ENCODE data around the gene CFAP61. TPM values are rescaled to one million over a fixed set of nuclear protein-coding genes. Genes with fewer than 3 reads are reported as not detected.
"Not testable (repeated sequence)": the region's sequence is repeated elsewhere in the genome, so short reads cannot be mapped to it uniquely, and the experiment has no call there.

CFAP61 gene, protein sequence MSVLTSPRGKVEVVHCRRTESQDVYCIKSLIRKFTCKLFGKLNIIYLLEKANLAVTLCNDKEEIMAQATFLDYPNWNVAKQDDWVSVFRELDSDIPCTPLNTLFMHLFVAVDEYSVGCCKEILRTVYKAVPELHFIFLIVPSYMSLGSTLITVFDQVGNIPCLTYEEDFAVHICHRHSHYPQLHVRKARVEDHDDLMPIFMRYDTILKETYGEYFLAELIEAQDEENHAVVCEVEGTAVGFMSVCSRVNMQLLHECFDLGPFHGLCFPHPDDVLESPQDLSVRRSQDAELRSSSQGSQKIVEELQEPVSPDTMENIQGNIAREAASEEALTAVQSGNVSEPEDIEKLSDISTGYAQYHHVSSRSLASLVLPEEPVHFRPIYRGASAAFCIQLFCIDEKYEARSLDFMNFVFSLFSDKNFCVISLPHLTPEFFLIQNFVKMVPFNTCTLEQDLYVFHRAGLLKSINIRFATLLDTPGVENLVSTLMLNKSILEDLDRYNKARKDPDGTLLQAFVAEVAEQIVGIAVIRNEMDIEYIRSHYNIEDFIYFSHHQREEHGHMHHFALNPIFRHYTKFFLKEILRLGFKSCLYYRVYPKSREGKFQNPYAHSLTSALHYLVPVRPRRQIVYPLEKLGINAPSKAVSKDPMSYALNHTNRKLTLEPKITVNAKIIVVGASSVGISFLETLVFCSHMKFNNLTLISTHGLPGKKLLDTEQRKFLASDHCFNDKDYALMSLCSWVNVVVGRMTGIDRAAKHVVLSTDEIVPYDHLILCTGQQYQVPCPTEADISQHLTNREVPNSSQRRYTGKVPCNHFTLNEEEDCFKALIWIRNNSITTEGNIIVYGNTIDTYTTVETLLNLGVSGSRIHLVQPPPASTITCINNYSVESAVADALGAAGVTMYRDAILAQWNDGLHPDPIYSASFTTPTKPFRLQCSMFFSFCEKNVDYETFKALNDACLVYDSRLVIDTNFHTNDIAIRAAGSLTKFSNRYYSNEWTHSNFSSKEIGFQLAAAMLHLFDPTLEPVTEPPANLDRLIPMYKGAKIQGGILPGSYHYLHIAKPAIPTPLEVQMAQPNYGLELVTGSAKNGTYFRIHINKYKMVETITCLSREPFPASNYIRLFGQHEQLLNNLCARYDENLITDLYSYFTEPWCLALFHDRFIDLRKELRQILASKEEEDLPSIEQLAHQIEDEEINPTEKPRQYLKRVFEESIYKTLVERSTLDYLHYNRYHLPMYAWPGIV
- total RNA-seq = 73.4 TPM
- long read RNA-seq, partial matches to known transcripts = 19 of 33 reads
- long read RNA-seq, other reads (novel, unspliced or antisense) = 13 of 33 reads

DNA sequence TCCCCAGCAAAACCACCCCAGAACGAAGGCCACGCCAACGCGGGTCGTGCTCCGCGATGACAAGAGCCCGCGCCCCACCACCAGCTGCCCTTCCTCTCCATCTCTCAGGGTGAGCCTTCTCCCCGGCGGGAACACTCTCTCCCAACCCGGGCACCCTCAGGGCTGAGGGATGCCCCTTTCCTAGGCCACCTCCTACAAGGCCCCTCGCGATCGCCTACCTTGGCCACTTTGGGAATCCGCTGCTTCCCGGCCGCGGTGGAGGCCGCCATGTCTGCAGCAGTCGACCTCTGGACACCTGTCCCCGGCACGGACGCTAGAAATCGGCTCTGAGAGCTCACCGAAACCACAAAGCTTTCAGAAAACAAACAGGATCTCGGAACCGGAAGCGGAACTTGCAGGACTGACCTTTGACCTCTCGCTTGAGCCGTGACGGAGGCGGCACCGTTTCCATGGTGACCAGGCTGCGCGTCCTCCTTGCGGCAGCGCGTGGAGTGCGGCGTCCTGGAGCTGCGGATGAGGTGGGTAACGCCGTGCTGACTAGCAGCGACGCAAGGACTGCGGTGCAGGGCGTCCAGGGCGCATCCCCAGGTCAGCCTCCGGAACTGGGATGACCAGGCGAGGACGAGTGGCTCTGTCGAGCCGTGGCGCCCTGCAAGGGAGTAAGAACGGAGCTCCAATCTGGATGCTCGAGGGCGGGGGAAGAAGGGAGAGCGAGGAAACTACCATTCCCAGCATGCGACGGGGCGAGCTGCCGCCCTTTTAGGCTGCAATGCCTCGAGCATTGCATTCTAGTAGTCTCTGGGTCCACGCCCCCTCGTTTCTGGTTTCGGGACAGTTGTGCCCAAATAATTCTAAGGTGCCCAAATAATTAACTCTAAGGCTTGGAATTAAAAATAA lies at the start of gene CFAP61, which contains the start of gene CRNKL1:
CFAP61 (plus strand) TSS at position 459 of the 897 bp plus-strand sequence. CDS start 4,122 bp downstream, outside the sequence.
CRNKL1 (minus strand) TSS at position 393 of the 897 bp plus-strand sequence; CDS start at position 269, 124 bp downstream.
- intact Hi-C loops (cut with DNase I) = no loop called here
- peak; percentile 97 for DNase-seq (ENCODE audit: low spot score)

DNA sequence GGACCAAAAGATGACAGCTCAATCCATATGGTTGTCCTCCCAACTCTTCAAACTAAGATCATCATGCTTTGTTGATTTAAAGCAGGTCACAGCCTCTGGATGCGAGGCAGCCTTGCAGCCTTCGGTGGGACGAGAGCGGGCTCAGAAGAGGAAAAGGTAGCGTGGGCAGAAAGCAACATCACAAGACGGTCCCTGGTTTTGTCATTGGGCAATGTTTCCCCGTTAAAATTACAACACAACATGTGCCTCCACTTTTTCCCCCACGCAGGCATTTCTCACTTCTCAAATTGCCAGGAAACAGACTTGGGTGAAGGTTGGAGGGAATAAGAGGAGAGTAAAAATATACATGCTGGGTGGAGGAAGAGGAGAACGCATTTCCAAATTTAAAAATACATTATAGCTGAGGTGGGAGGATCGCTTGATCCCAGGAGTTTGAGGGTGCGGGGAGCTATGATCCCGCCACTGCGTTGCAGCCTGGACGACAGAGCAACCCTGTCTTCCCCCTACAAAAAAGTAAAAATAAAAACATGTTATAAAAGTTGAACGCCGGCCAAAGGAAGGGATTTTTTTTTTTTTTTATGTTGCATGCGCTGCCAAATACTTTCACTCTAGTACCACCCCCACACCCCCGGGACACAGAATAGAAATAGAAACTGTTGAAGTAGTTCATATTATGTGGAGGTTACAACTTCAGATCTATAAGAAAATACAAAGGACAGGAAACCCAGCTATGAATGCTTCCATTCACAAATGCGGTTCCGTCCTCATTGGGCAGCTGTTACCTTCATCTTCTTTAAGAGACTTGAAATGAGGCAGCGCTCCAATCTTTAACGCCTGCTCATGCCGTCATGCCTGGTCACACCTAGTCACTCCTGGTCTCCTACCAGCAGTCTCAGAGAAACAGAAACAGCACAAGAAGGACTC lies 49.0 kb upstream of the CFAP61 start:
- intact Hi-C loops (cut with DNase I) = loop anchor here (5.0 kb wide), 1 partner anchor 216 kb away; no protein-coding TSS in a partner anchor
- DNase-seq (ENCODE audit: low spot score) = no peak

DNA sequence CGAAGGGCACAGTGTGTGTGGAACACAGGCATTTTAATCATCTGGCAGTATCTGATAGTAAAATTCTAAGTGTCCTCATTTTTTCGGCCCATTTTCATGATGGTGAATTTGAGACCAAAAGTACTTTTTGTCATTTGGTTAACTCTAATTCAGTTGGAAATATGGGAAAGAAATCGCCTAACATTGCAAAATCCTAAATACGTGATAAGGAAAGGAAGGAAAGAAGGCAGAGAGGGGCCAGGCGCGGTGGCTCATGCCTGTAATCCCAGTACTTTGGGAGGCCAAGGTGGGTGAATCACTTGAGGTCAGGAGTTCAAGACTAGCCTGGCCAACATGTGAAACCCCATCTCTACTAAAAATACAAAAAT lies 48.4 kb upstream of the CFAP61 start:
- not testable (repeated sequence) for DNase-seq (ENCODE audit: low spot score)
- intact Hi-C loops (cut with DNase I) = loop anchor here (5.0 kb wide), 1 partner anchor 217 kb away; no protein-coding TSS in a partner anchor

DNA sequence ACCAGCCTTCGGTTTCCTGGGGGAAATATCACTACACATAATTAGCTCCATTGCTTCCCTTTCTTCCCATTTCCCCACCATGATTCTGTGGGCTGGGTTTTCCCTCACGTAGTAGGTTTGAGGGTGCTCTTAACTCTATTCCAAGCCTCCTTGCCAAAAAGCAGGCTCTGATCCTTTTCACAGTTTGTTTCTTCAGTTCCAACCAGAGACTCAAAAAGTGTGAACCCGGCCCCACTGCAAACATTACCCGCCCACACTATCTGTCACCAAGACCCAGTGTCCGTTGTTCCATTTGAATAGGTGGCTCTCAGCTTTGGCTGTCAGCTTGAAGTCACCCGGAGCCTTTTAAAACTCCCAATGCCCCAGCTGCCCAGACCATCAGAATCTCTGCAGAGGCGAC lies 47.0 kb upstream of the CFAP61 start:
- intact Hi-C loops (cut with DNase I) = no loop called here
- no peak for DNase-seq (ENCODE audit: low spot score)

DNA sequence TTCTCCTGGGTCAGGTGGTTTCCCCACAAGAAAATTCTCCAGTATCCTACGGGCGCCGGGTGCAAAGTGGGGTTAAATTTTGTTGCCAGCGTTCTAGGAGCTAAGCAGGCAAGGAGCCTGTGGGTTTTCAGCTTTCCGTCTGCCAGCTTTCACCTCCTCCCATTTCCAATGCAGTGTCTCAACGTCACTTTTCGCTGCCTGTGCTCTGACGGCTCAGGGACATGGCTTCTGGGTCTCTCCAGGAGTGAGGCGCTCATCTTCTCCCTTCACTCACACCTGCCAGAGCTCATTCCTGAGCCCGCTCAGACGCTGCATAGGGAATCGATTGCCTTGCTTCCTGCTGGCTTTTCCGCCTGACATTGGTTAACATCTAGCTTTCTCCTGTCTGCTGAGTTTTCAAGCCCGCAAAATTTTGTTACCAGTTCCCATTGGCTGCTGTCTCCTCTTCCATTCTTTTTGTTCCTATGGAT lies 42.5 kb upstream of the CFAP61 start:
- intact Hi-C loops (cut with DNase I) = no loop called here
- DNase-seq (ENCODE audit: low spot score) = no peak

DNA sequence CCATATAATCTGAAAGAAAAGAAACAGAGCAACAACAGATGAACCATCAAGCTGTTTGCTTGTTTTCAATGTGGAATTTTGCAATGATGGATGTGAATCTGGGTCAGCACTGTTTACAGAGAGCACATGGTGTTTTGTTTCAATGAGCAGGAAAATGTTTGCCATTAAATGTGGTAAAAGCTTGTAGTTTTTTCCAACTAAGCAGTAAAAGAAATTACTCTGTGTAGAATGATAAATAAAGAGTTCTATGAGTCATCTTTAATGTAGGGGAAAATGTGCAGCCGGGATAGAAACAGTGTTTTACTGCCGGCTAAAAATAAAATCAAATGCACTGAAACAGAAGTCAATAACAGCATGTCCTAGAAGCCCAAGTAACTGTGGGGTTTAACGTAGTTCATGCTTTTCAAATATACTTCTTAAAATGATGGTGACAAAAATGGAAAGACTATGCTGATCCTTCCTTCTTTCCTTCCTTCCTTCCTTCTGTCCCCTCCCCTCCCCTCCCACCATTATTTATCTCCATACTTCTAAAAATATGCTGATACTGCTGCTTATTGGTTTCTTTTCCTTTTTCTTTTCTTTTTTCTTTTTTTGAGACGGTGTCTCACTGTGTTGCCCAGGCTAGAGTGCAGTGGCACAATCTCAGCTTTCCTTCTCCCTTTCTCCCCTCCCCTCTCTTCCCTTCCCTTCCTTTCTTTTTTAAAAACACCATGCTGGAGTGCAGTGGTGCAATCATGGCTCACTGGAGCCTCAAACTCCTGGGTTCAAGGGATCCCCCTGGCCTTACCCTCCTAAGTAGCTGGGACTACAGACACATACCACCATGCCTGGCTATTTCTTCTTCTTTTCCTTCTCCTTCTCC lies 41.5 kb upstream of the CFAP61 start:
- DNase-seq (ENCODE audit: low spot score) = no peak
- intact Hi-C loops (cut with DNase I) = no loop called here

DNA sequence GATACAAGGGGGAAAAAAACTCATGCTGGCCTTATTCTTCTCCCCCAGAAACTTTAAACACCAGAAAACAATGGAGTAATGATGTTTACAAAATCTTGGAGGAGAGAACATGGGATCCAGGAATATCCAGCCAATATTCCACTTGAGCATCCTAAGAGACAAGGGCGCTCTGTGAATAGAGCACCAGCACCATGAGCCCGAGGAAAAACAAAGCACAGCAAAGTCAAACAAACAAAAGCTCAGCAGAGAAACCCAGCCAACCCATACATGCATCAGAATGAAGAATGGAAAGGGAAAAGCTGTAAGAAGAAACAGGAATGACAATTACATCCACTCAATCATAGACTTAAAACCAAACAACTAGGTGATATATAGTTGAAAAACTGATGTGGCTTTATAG lies 39.8 kb upstream of the CFAP61 start:
- no peak for DNase-seq (ENCODE audit: low spot score)
- intact Hi-C loops (cut with DNase I) = no loop called here

DNA sequence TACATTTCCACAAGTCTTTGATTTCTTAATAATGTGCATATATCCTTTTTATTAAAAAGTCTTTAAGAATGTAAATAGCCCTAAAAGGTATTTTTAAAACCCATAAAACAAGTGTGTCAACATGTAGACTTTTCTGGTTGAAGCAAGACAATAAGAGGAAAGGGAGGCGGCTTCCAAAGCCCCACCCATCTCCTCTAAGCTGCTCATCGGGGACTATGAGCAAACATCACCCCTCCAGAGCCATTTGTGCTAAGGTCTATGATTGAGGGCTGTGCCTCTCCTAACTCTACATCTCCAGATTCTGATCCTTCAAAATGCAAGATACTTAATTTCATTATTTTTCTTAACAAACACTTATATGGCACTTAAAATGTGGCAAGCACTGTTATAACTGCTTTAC lies 37.7 kb upstream of the CFAP61 start:
- intact Hi-C loops (cut with DNase I) = loop anchor here (5.0 kb wide), 1 partner anchor 72 kb away; no protein-coding TSS in a partner anchor
- DNase-seq (ENCODE audit: low spot score) = no peak

DNA sequence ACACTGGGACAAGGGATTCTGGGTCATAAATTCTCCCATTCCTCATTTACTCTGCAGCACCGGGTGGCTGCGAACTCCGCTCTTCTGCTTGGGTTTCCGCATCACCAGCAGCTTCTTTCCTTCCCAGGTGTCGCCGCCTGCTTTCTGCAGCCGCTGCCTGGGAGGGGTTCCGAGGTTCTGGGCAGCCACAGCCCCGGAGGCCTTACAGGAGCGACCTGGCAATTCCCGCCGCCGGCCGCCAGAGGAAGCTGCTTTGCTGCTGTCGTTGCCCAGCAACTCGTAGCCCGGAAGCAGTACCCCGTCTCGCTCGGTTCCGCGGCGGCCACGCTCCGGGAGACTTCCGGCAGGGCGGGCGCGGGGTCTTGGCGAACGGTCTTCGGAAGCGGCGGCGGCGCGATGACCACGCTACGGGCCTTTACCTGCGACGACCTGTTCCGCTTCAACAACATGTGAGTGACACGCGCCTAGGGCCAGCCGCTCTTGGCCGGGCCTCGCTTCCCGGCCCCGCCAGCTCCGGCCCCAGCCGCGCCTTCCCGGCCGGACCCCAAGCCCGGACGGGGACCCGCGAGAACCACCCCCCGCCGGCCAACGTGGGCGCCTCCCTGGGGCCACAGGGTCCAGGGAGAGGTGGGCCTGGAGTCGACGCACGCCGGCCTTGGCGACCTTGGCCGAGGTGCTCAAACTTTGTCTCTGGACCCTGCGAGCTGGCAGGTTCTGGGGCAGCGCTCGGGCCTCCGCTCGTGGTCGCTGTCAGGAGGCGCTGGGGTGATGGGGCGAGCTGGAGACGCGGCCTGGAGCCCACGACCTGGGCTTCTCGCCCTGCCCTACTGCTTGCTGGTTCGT lies 35.1 kb upstream of the CFAP61 start, which contains the start of gene NAA20:
NAA20 (plus strand) TSS at position 362 of the 843 bp plus-strand sequence; CDS start at position 397, 35 bp downstream.
- intact Hi-C loops (cut with DNase I) = loop anchor here (5.0 kb wide), 1 partner anchor 75 kb away; no protein-coding TSS in a partner anchor
- DNase-seq (ENCODE audit: low spot score) = peak; percentile 97

DNA sequence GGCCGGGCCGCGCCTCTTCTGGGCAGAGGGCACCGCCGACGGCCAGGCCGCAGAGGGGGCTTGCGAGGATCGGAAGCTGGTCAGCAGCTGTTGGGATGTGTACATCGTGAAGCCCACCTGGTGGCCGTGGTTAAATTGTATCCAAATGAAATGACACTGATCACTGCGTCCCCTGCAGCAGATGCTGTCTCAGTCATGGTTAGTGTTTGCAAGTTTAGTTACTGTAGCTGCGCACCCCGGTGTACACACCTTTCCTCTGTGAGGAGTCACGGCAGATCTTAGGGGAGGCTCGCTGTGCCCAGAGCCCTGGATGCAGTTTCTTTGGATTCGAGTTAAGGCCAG lies 34.5 kb upstream of the CFAP61 start:
- intact Hi-C loops (cut with DNase I) = loop anchor here (5.0 kb wide), 1 partner anchor 76 kb away; no protein-coding TSS in a partner anchor

DNA sequence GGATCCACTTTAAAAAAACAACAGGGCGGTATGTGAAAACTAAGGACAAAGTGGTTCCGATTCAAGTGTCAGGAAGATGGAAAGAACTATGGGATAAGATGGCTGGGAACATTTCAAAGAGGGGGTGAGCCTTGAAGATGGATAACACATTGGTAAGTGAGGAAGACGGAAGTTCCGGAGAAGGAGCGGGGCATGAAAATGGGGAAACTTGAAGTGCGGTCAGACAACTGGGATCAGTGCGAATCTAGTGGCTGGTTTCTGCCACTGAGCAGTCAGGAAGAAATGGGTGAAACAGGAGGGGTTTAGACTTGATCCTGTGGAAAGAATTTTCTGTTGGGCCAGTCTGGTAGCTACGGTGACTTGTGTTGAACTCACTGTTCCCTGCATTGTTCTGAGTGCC lies 34.0 kb upstream of the CFAP61 start:
- intact Hi-C loops (cut with DNase I) = loop anchor here (5.0 kb wide), 1 partner anchor 76 kb away; no protein-coding TSS in a partner anchor
- DNase-seq (ENCODE audit: low spot score) = no peak

More for the DNA sequence above, 34.5 kb upstream of the CFAP61 start:
- DNase-seq (ENCODE audit: low spot score) = no peak

DNA sequence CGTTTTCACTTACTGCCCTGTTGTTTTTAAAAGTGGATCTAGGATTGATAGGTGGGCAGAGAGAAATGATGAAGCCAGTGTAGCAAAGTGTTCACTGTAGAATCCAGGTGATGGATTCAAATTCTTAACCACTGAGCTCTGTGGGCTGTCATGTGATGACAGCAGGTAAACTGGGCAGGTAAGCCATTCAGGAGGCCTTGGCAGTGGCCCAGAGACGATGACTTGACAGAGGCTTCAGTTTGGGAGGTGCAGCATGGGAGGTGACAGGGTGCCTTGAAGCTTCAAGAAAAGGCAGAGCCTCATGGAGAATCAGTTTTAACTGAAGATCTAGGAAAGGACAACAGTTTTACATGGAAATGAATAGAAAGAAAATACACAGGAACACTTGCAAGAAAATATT lies 33.2 kb upstream of the CFAP61 start:
- no peak for DNase-seq (ENCODE audit: low spot score)
- intact Hi-C loops (cut with DNase I) = loop anchor here (5.0 kb wide), 1 partner anchor 77 kb away; no protein-coding TSS in a partner anchor

DNA sequence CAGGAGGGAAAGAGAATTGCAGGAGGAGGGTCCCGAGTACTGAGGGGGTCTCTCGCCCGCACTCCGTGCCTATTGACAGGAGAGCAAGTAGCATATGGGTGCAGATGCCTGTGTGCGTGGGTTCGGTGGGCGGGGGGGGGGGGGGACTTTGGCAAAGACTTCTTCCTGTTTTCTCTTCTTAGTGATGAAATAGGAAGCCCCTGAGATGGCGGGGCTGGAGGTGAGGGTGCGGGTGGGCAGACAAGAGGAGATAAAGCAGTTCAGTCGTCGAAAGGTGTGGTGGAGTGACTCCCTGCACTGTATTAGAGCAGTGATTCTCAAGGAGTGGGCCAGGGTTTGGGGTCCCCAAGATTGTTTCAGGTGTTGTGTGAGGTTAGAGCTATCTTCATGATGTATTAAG lies 31.4 kb upstream of the CFAP61 start:
- intact Hi-C loops (cut with DNase I) = no loop called here
- no peak for DNase-seq (ENCODE audit: low spot score)

DNA sequence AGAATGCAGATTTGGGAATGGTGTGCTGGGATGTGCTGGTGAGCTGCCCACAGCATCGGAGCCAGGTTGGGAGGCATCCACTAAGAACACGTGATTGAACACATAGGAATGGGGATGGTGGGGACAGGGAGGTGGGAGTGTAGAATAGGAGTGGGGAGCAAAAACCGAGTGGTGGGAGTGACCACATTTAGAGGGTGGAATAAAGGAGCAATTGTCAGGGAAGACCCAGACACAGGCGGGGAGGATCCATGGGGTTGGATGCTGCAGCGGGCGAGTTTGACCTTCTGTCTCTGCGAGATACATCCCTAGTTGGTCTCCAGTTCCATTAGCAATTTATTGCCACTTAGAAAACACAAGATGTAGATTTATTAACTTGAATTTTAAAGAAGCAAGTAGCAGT lies 30.5 kb upstream of the CFAP61 start:
- no peak for DNase-seq (ENCODE audit: low spot score)
- intact Hi-C loops (cut with DNase I) = no loop called here

DNA sequence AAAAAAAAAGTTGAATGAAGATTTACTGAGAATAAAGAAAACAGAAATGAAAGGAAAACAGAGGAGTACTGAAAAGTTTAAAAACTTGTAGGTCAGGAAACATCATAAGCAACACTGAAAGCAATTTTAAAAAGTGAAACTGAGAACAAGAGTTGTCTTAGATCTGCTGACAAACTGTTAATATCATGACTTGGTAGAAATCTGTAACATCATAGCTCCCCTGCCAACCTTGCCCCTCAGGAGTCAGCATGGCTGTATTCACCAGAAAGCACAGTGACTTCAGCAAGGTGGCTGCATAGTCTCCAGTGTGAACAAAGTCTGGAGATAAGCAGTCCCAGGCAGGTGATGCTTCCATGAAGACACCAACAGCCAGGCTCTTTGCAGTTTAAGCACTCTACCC lies 29.8 kb upstream of the CFAP61 start:
- DNase-seq (ENCODE audit: low spot score) = no peak
- intact Hi-C loops (cut with DNase I) = no loop called here
